HepG2 (cell line): ENCODE results near the gene ATP6V1F. TPM values are rescaled to one million over a fixed set of nuclear protein-coding genes. Genes with fewer than 3 reads are reported as not detected.

Experiments used
- ADNP ChIP-seq: sonication (generic); formaldehyde crosslinking; IDR thresholded peaks from 2 replicates; pipeline ENCODE4 v1.4.0; 2020; ENCODE audit warnings: missing genetic modification reagents
- ATF1 ChIP-seq: IDR thresholded peaks from 2 replicates; pipeline ENCODE4 v1.6.1; 2016; ENCODE audit warnings: mild to moderate bottlenecking, control low read depth
- CREM ChIP-seq, 2 experiments: sonication (generic) in 1 of 2; formaldehyde crosslinking in 1 of 2; IDR thresholded peaks; 2 replicates each; pipeline versions ENCODE4 v1.4.0 to v1.6.1; 2016 to 2020; ENCODE audit warnings: antibody characterized with exemption in 1 of 2, mild to moderate bottlenecking in 1 of 2, missing genetic modification reagents in 1 of 2
- HMG20A ChIP-seq: IDR thresholded peaks from 2 replicates; pipeline ENCODE4 v1.6.1; 2016; ENCODE audit warnings: borderline replicate concordance
- KDM4B ChIP-seq: sonication (generic); formaldehyde crosslinking; IDR thresholded peaks from 2 replicates; pipeline ENCODE4 v1.4.0; 2020; ENCODE audit warnings: missing genetic modification reagents
- MEIS1 ChIP-seq: sonication (generic); formaldehyde crosslinking; IDR thresholded peaks from 2 replicates; pipeline ENCODE4 v1.9.0; 2021; ENCODE audit warnings: mild to moderate bottlenecking, missing genetic modification reagents, moderate library complexity, borderline replicate concordance
- NFATC3 ChIP-seq: sonication (generic); formaldehyde crosslinking; IDR thresholded peaks from 2 replicates; pipeline ENCODE4 v1.5.1; 2020; ENCODE audit warnings: mild to moderate bottlenecking, missing genetic modification reagents
- NONO ChIP-seq, 2 experiments: fragments of 450-650 bp in 1 of 2; sonication (generic) in 1 of 2; formaldehyde crosslinking in 1 of 2; IDR thresholded peaks in 1 of 2; conservative IDR thresholded peaks in 1 of 2; 2 replicates each; pipeline versions ENCODE4 v1.6.1 to v1.8.0; 2017 to 2022; ENCODE audit warnings: mild to moderate bottlenecking in 1 of 2, missing genetic modification reagents in 1 of 2, moderate library complexity in 1 of 2
- NR2F6 ChIP-seq, 2 experiments: IDR thresholded peaks; 2 replicates each; pipeline ENCODE4 v1.6.1; 2016; ENCODE audit warnings: antibody characterized with exemption in 1 of 2, mild to moderate bottlenecking in 1 of 2
- POGK ChIP-seq: sonication (generic); formaldehyde crosslinking; conservative IDR thresholded peaks from 2 replicates; pipeline ENCODE4 v1.8.0; 2022; ENCODE audit warnings: mild to moderate bottlenecking, moderate library complexity, missing genetic modification reagents
- POLR2AphosphoS5 ChIP-seq: IDR thresholded peaks from 2 replicates; pipeline ENCODE4 v1.6.1; 2012; ENCODE audit warnings: low read depth, low read length
- PRDM10 ChIP-seq: sonication (generic); formaldehyde crosslinking; IDR thresholded peaks from 2 replicates; pipeline ENCODE4 v1.4.0; 2020; ENCODE audit warnings: low read depth, missing genetic modification reagents
- SNRNP70 ChIP-seq: fragments of 200-400 bp; formaldehyde crosslinking; IDR thresholded peaks from 2 replicates; pipeline ENCODE4 v1.6.1; 2017; ENCODE audit warnings: mild to moderate bottlenecking, low read depth, low read length, moderate library complexity
- YEATS4 ChIP-seq: sonication (generic); formaldehyde crosslinking; IDR thresholded peaks from 2 replicates; pipeline ENCODE4 v1.4.0; 2020; ENCODE audit warnings: missing genetic modification reagents, borderline replicate concordance
- ZBTB7A ChIP-seq: sonication (generic); formaldehyde crosslinking; IDR thresholded peaks from 2 replicates; pipeline ENCODE4 v1.8.0; 2022; ENCODE audit warnings: mild to moderate bottlenecking, missing genetic modification reagents
- ZC3H4 ChIP-seq: sonication (generic); formaldehyde crosslinking; IDR thresholded peaks from 2 replicates; pipeline ENCODE4 v1.4.0; 2020; ENCODE audit warnings: missing genetic modification reagents, borderline replicate concordance
- ZNF547 ChIP-seq: sonication (generic); formaldehyde crosslinking; IDR thresholded peaks from 2 replicates; pipeline ENCODE4 v1.5.1; 2020; ENCODE audit warnings: mild to moderate bottlenecking, missing genetic modification reagents
- ZNF550 ChIP-seq: sonication (generic); formaldehyde crosslinking; IDR thresholded peaks from 2 replicates; pipeline ENCODE4 v1.4.0; 2020; ENCODE audit warnings: mild to moderate bottlenecking, missing genetic modification reagents, borderline replicate concordance
- ZNF777 ChIP-seq: sonication (generic); formaldehyde crosslinking; IDR thresholded peaks from 2 replicates; pipeline ENCODE4 v1.4.0; 2020; ENCODE audit warnings: missing genetic modification reagents
- polyA plus RNA-seq, 8 experiments: library from polyadenylated mRNA; depleted of rRNA in 3 of 8; stranded (reverse) in 7 of 8; unstranded in 1 of 8; fragments of >200 nt; fragmentation: Illumina TruSeq in 4 of 8; extraction: Trizol in 4 of 8; gene quantifications; 2 replicates each; pipeline versions ENCODE4 v1.2.1 to v1.2.3, GENCODE V29; 2011 to 2016; ENCODE audit warnings: low read depth in 4 of 8, missing spikeins in 1 of 8, mixed read lengths in 1 of 8; ENCODE audit not compliant: insufficient read depth in 1 of 8
- total RNA-seq, 5 experiments: library from RNA; depleted of rRNA; stranded (reverse); fragments of >200 nt; fragmentation: Illumina TruSeq; extraction: Trizol; gene quantifications; 2 replicates each; pipeline ENCODE4 v1.2.3, GENCODE V29; 2016; ENCODE audit warnings: low read depth in 1 of 5
- TF ChIP-seq, protein P1 (sequence below): sonication (generic); formaldehyde crosslinking; IDR thresholded peaks from 2 replicates; pipeline ENCODE4 v1.5.0; 2020; ENCODE audit warnings: missing genetic modification reagents

ATP6V1F gene
- total and polyA plus RNA-seq, 2 of the 13 experiments (the other 11 are each of a cell fraction or from before 2014, with no cell fraction given), result 87.2 to 132 TPM

- TF ChIP-seq ADNP (CRISPR knock-in tag) (no peak), ATF1 (CRISPR knock-in tag) (no peak; the same call in 1 of the 2 replicates), NONO (IDR thresholded peaks at IDR 0.05) (no peak), NONO (CRISPR knock-in tag; conservative IDR thresholded peaks at IDR 0.05) (peak; percentile 68), YEATS4 (CRISPR knock-in tag) (no peak; the same call in 1 of the 2 replicates), ZC3H4 (no peak), ZBTB7A (CRISPR knock-in tag) (no peak), POLR2AphosphoS5 (peak; percentile 76), KDM4B (CRISPR knock-in tag) (no peak), ZNF550 (CRISPR knock-in tag) (no peak), NR2F6 (IDR thresholded peaks at IDR 0.05) (no peak), NR2F6 (CRISPR knock-in tag; IDR thresholded peaks at IDR 0.05) (peak; percentile 6; the same call in 1 of the 2 replicates), ZNF547 (CRISPR knock-in tag) (0 out of 2 replicates have a peak, but pooled peaks have one; percentile 20), MEIS1 (0 out of 2 replicates have a peak, but pooled peaks have one; percentile 46), SNRNP70 (no peak), ZNF777 (CRISPR knock-in tag) (no peak), NFATC3 (CRISPR knock-in tag) (0 out of 2 replicates have a peak, but pooled peaks have one; percentile 49), POGK (CRISPR knock-in tag) (no peak), PRDM10 (CRISPR knock-in tag) (no peak), CREM (IDR thresholded peaks at IDR 0.05) (peak; percentile 81), CREM (CRISPR knock-in tag; IDR thresholded peaks at IDR 0.05) (no peak), HMG20A (CRISPR knock-in tag) (no peak)
- TF ChIP-seq, protein P1, sequence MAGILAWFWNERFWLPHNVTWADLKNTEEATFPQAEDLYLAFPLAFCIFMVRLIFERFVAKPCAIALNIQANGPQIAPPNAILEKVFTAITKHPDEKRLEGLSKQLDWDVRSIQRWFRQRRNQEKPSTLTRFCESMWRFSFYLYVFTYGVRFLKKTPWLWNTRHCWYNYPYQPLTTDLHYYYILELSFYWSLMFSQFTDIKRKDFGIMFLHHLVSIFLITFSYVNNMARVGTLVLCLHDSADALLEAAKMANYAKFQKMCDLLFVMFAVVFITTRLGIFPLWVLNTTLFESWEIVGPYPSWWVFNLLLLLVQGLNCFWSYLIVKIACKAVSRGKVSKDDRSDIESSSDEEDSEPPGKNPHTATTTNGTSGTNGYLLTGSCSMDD (CRISPR knock-in tag), result no peak
Measured at GRCh38 chr7:128862571-128863432, at the start of gene ATP6V1F (continued).
